Activated CD8-positive, alpha-beta memory T cell treated with anti-CD3 and anti-CD28 coated beads for 48 hours (primary cell): Measurements from ENCODE around the gene PCDHGA3.
"Not testable (repeated sequence)": the region's sequence is repeated elsewhere in the genome, so short reads cannot be mapped to it uniquely, and the experiment has no call there.

Experiments
- DNase-seq, 3 experiments: peaks; one replicate each; pipeline ENCODE4 v3.0.0-alpha.2; 2020; ENCODE audit warnings: low read depth in 2 of 3, low spot score in 2 of 3

The PCDHGA3 gene

GRCh38 chr5:141343242-141343952 is at the start of gene PCDHGA3:
Gene PCDHGA3 (plus strand): TSS chr5:141343829. CDS start chr5:141344034, 205 bp downstream.
- DNase-seq: no peak

- DNase-seq: no peak
Observed at GRCh38 chr5:141298376-141298775, 45.3 kb upstream of the PCDHGA3 start.

- DNase-seq: no peak
Observed at GRCh38 chr5:141303756-141304155, 39.9 kb upstream of the PCDHGA3 start, which contains the start of gene SLC25A2. Gene SLC25A2 (minus strand): TSS chr5:141304049. CDS start chr5:141303865, 184 bp downstream.

GRCh38 chr5:141306630-141307029 is 37.0 kb upstream of the PCDHGA3 start:
- no peak for DNase-seq

GRCh38 chr5:141313711-141314110 is 29.9 kb upstream of the PCDHGA3 start:
- no peak for DNase-seq

- not testable (repeated sequence) for DNase-seq
Observed at GRCh38 chr5:141316963-141317362, 26.7 kb upstream of the PCDHGA3 start.

- DNase-seq: no peak
Observed at GRCh38 chr5:141319202-141319601, 24.4 kb upstream of the PCDHGA3 start.

- no peak for DNase-seq
Observed at GRCh38 chr5:141319699-141320098, 23.9 kb upstream of the PCDHGA3 start.

GRCh38 chr5:141320225-141321169 is 23.1 kb upstream of the PCDHGA3 start, which contains the start of gene TAF7:
Gene TAF7 (minus strand): TSS chr5:141320784. CDS start chr5:141320044, 740 bp downstream.
- peak; percentile 79 to 81 (median 80) for DNase-seq

- DNase-seq: no peak
Observed at GRCh38 chr5:141322261-141322660, 21.4 kb upstream of the PCDHGA3 start.

- DNase-seq: peak in 1 of 3 experiments; percentile 13
Observed at GRCh38 chr5:141326088-141326854, 17.4 kb upstream of the PCDHGA3 start.

GRCh38 chr5:141328231-141328630 is 15.4 kb upstream of the PCDHGA3 start:
- DNase-seq: no peak

- no peak for DNase-seq
Observed at GRCh38 chr5:141330299-141331080, 13.1 kb upstream of the PCDHGA3 start, which contains the start of gene PCDHGA1. Gene PCDHGA1 (plus strand): TSS chr5:141330514.

GRCh38 chr5:141332571-141332970 is 11.1 kb upstream of the PCDHGA3 start:
- DNase-seq: not testable (repeated sequence)

GRCh38 chr5:141338538-141339306 is 4.9 kb upstream of the PCDHGA3 start, which contains the start of gene PCDHGA2:
Gene PCDHGA2 (plus strand): TSS chr5:141338760.
- no peak for DNase-seq

- DNase-seq: not testable (repeated sequence)
Observed at GRCh38 chr5:141340781-141341354, 2.8 kb upstream of the PCDHGA3 start.

GRCh38 chr5:141342773-141343172 is 856 bp upstream of the PCDHGA3 start:
- DNase-seq: no peak

- no peak for DNase-seq
Observed at GRCh38 chr5:141343953-141344463, 379 bp downstream of the PCDHGA3 start.

GRCh38 chr5:141345327-141345726 is 1.7 kb downstream of the PCDHGA3 start:
- no peak for DNase-seq
